Umbilical cord (tissue), 2 donors: ENCODE results near the gene ZC3H12A. TPM values are rescaled to one million over a fixed set of nuclear protein-coding genes. Genes with fewer than 3 reads are reported as not detected.

Experiments used
- DNase-seq: peaks from one replicate; pipeline ENCODE4 v3.0.0-alpha.2; 2015; ENCODE audit warnings: low spot score
- total RNA-seq: library from RNA; depleted of rRNA; stranded (reverse); fragments of >200 nt; gene quantifications from one replicate; pipeline ENCODE4 v1.2.3, GENCODE V29; 2014; ENCODE audit warnings: low replicate concordance; ENCODE audit not compliant: insufficient read depth

Gene ZC3H12A
- total RNA-seq, 1 donor from 2014 or later, result 4.1 TPM

- DNase-seq, result no peak
These were observed 4.5 kb downstream of the ZC3H12A start for GRCh38 chr1:37478890-37479254.

GRCh38 chr1:37479255-37480124 lies 5.1 kb downstream of the ZC3H12A start:
- peak; percentile 49 for DNase-seq

- no peak for DNase-seq
These were observed 5.7 kb downstream of the ZC3H12A start for GRCh38 chr1:37480125-37480466.

GRCh38 chr1:37480581-37481288 lies 6.4 kb downstream of the ZC3H12A start:
- no peak for DNase-seq

GRCh38 chr1:37481289-37482003 lies 7.1 kb downstream of the ZC3H12A start:
- DNase-seq, result no peak

GRCh38 chr1:37482004-37482785 lies 7.8 kb downstream of the ZC3H12A start:
- no peak for DNase-seq

GRCh38 chr1:37482796-37483744 lies 8.7 kb downstream of the ZC3H12A start:
- no peak for DNase-seq

- no peak for DNase-seq
These were observed 9.4 kb downstream of the ZC3H12A start for GRCh38 chr1:37483785-37484184.

GRCh38 chr1:37484325-37485051 lies 10.1 kb downstream of the ZC3H12A start:
- DNase-seq, result no peak

- no peak for DNase-seq
These were observed 11.7 kb downstream of the ZC3H12A start for GRCh38 chr1:37485902-37486679.

GRCh38 chr1:37486680-37487618 lies 12.6 kb downstream of the ZC3H12A start:
- peak; percentile 74 for DNase-seq

GRCh38 chr1:37487619-37487984 lies 13.2 kb downstream of the ZC3H12A start:
- DNase-seq, result no peak

- DNase-seq, result no peak
These were observed 19.1 kb downstream of the ZC3H12A start for GRCh38 chr1:37493336-37494098.

GRCh38 chr1:37495875-37496274 lies 21.5 kb downstream of the ZC3H12A start:
- no peak for DNase-seq

- DNase-seq, result no peak
These were observed 23.5 kb downstream of the ZC3H12A start for GRCh38 chr1:37497832-37498231.

GRCh38 chr1:37498872-37499617 lies 24.7 kb downstream of the ZC3H12A start:
- DNase-seq, result no peak
